ENCODE data around the gene HOMEZ. TPM values are rescaled to one million over a fixed set of nuclear protein-coding genes. Genes with fewer than 3 reads are reported as not detected.

HOMEZ gene
- polyA plus RNA-seq, 1 of the 3 experiments (the other 2 are of a cell fraction): 7.7 TPM

- H3K4me1 ChIP-seq (ENCODE audit: control insufficient read depth in 1 of 2, insufficient read depth in 2 of 2, low read depth in 1 of 2, low read length in 1 of 2): no peaks in the 10 kb centered on the region
- peaks cover 3% of the 10 kb centered on the region for H3F3A ChIP-seq (replicated peaks; ENCODE audit: insufficient read depth)
- no peaks in the 10 kb centered on the region for H3K36me3 ChIP-seq (replicated peaks in 1 of 2; ENCODE audit: control insufficient read depth in 1 of 2, insufficient read depth in 2 of 2, low read length in 1 of 2)
- no peaks in the 10 kb centered on the region for H3K79me2 ChIP-seq (ENCODE audit: insufficient read depth)
- 0 out of 2 replicates have a peak, but pooled peaks cover 3% of the 10 kb centered on the region for H3K9me3 ChIP-seq
- CTCF ChIA-PET: interaction anchor here (2.0 kb wide), 1 partner anchor 41 kb away, joined by 6 read pairs; no protein-coding TSS in a partner anchor
- H3K9me2 ChIP-seq: no peaks in the 10 kb centered on the region
- peaks cover 32% of the 10 kb centered on the region; the same call in 1 of the 2 replicates for H3K27me3 ChIP-seq (ENCODE audit: insufficient read depth)
- TF ChIP-seq FOSL2 (IDR thresholded peaks at IDR 0.05; ENCODE audit: borderline replicate concordance, low read depth) (no peak), EZH2phosphoT487 (IDR thresholded peaks at IDR 0.05; ENCODE audit: borderline replicate concordance, low read depth) (no peak), FOXJ3 (CRISPR knock-in tag; IDR thresholded peaks at IDR 0.05) (no peak), MEF2A (IDR thresholded peaks at IDR 0.05; ENCODE audit: borderline replicate concordance, low read depth) (no peak), NRF1 (IDR thresholded peaks at IDR 0.05; ENCODE audit: low read depth, low read length) (no peak), TAF1 (IDR thresholded peaks at IDR 0.05; ENCODE audit: borderline replicate concordance, low read depth, low read length) (no peak), USF2 (IDR thresholded peaks at IDR 0.05; ENCODE audit: borderline replicate concordance, low read depth, low read length) (no peak), JUND (IDR thresholded peaks at IDR 0.05) (no peak), RFX5 (IDR thresholded peaks at IDR 0.05; ENCODE audit: low read length) (no peak), FOXM1 (IDR thresholded peaks at IDR 0.05; ENCODE audit: low read depth) (no peak)
- H4K20me1 ChIP-seq (ENCODE audit: insufficient read depth): no peaks in the 10 kb centered on the region
- no peak overlapping the region for H3K4me2 ChIP-seq
- H3K4me3 ChIP-seq (ENCODE audit: low read depth in 2 of 2, low read length in 1 of 2): no peak overlapping the region
- no peak for DNase-seq
- POLR2A ChIA-PET: interaction anchor here (0.7 kb wide), 1 partner anchor 94 kb away, joined by 3 read pairs; the partner anchor contains the start of gene SLC22A17
- WGBS (ENCODE audit: low lambda C conversion rate): 60% methylated on average over 5 of the region's 5 CpGs
- no peak overlapping the region for H3K27ac ChIP-seq (ENCODE audit: low read depth in 2 of 2, low read length in 1 of 2)
- no peak overlapping the region for H2AFZ ChIP-seq (ENCODE audit: low read depth)
- no peak overlapping the region for H3K9ac ChIP-seq
Observed at GRCh38 chr14:23258256-23258655, 27.7 kb downstream of the HOMEZ start.

- Histone ChIP-seq H2AFZ (ENCODE audit: low read depth) (no peak overlapping the region), H4K20me1 (ENCODE audit: insufficient read depth) (no peaks in the 10 kb centered on the region), H3K4me3 (ENCODE audit: low read depth in 2 of 2, low read length in 1 of 2) (no peak overlapping the region), H3K9me3 (no peaks in the 10 kb centered on the region), H3K27me3 (ENCODE audit: insufficient read depth) (peaks cover 41% of the 10 kb centered on the region; the same call in 1 of the 2 replicates), H3F3A (replicated peaks; ENCODE audit: insufficient read depth) (no peaks in the 10 kb centered on the region), H3K4me1 (ENCODE audit: control insufficient read depth in 1 of 2, insufficient read depth in 2 of 2, low read depth in 1 of 2, low read length in 1 of 2) (no peaks in the 10 kb centered on the region), H3K36me3 (replicated peaks in 1 of 2; ENCODE audit: control insufficient read depth in 1 of 2, insufficient read depth in 2 of 2, low read length in 1 of 2) (no peaks in the 10 kb centered on the region), H3K27ac (ENCODE audit: low read depth in 2 of 2, low read length in 1 of 2) (no peak overlapping the region), H3K79me2 (ENCODE audit: insufficient read depth) (no peaks in the 10 kb centered on the region), H3K9me2 (no peaks in the 10 kb centered on the region), H3K4me2 (no peak overlapping the region), H3K9ac (no peak overlapping the region)
- 24% methylated on average over 4 of the region's 4 CpGs for WGBS (ENCODE audit: low lambda C conversion rate)
- TF ChIP-seq FOXJ3 (CRISPR knock-in tag; IDR thresholded peaks at IDR 0.05) (no peak), POLR2AphosphoS5 (IDR thresholded peaks at IDR 0.05; ENCODE audit: low read depth, low read length) (no peak), TAF1 (IDR thresholded peaks at IDR 0.05; ENCODE audit: borderline replicate concordance, low read depth, low read length) (no peak), NRF1 (IDR thresholded peaks at IDR 0.05; ENCODE audit: low read depth, low read length) (no peak), GABPA (IDR thresholded peaks at IDR 0.05; ENCODE audit: low read depth) (no peak), EP300 (IDR thresholded peaks at IDR 0.05; ENCODE audit: borderline replicate concordance in 1 of 2, low read depth in 1 of 2, low read length in 1 of 2) (no peak), TEAD4 (IDR thresholded peaks at IDR 0.05; ENCODE audit: borderline replicate concordance, insufficient read depth) (no peak), FOXM1 (IDR thresholded peaks at IDR 0.05; ENCODE audit: low read depth) (no peak), YY1 (IDR thresholded peaks at IDR 0.05; ENCODE audit: low read depth) (no peak), ELF1 (IDR thresholded peaks at IDR 0.05) (no peak), FOSL2 (IDR thresholded peaks at IDR 0.05; ENCODE audit: borderline replicate concordance, low read depth) (no peak), CHD2 (IDR thresholded peaks at IDR 0.05; ENCODE audit: low read length, partially characterized antibody) (no peak), IRF3 (IDR thresholded peaks at IDR 0.05; ENCODE audit: low read depth, low read length) (no peak), RXRA (IDR thresholded peaks at IDR 0.05; ENCODE audit: borderline replicate concordance, low read depth) (no peak)
- CTCF ChIA-PET: interaction anchor here (1.2 kb wide), 1 partner anchor 48 kb away, joined by 3 read pairs; no protein-coding TSS in a partner anchor
- DNase-seq: no peak
- POLR2A ChIA-PET: no interaction called here
Observed at GRCh38 chr14:23252420-23253333, 33.3 kb downstream of the HOMEZ start.
